GM10266 (cell line): Measurements from ENCODE around the gene MAN1C1.

Experiments
- DNase-seq: peaks from one replicate; pipeline ENCODE4 v3.0.0; 2012; ENCODE audit errors: extremely low spot score
- TF ChIP-seq, protein P1 (sequence below): IDR thresholded peaks from 2 replicates; pipeline ENCODE4 v1.5.1; 2012; ENCODE audit warnings: mild to moderate bottlenecking, low read depth; ENCODE audit not compliant: control insufficient read depth, insufficient read depth; ENCODE audit errors: missing control alignments

MAN1C1 gene

DNA sequence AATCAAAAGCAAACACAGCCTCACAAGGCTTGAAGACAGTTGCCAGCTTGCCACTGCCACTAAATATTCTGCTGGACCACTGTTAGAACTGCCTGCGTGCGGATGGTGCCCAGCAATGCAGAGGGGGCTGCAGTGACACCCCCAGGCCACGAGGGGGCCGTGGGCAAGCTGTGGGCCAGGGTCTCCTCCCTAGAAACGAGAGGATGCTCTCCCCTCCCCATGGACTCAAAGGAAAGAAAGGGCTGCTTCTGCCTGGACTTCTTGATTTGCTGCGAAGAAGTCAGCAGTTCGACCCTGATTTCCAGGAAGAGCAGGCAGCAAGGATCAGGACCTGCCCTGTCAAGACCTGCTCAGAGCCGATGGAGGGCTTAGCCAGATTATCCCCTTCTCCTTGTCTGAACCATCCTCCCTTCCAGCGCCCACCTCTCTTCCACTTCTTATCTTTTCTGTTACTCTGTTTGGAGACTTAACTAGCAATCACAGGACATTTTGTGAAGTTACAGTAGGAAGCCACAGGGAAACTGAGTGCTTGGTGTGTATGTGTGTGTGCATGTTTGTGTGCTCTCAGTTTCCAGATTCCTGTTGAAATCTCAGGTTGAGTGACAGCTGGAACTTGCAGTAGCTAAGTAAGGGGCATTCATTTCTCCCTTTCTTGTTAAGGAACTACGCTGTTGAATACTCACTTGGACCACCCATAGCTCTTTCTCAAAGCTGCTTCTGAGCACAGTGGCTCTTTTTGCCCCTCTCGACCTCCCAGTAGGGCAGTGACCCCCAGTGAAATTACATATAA is 2.7 kb downstream of the MAN1C1 start:
- TF ChIP-seq, protein P1, sequence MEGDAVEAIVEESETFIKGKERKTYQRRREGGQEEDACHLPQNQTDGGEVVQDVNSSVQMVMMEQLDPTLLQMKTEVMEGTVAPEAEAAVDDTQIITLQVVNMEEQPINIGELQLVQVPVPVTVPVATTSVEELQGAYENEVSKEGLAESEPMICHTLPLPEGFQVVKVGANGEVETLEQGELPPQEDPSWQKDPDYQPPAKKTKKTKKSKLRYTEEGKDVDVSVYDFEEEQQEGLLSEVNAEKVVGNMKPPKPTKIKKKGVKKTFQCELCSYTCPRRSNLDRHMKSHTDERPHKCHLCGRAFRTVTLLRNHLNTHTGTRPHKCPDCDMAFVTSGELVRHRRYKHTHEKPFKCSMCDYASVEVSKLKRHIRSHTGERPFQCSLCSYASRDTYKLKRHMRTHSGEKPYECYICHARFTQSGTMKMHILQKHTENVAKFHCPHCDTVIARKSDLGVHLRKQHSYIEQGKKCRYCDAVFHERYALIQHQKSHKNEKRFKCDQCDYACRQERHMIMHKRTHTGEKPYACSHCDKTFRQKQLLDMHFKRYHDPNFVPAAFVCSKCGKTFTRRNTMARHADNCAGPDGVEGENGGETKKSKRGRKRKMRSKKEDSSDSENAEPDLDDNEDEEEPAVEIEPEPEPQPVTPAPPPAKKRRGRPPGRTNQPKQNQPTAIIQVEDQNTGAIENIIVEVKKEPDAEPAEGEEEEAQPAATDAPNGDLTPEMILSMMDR = peak; percentile 65

DNA sequence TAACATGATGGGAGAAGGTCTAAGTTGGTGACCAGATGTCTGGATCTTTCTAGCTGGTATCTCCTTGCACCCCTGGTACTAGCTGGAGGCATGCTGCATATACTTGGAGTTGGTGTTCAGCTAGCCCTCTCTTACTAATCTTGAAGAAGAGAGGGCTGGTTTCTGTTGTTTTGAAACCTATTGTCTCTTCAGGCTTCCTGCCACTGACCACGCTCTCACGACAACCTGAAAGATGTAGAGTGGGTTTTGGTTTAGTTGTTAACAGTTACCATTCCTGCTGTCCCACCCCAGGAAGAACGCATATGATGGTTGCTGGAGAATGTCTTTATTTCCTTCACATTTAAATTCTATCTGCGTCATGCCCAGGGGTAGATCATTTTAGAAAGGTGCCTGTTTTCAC is 3.6 kb downstream of the MAN1C1 start:
- DNase-seq = peak; percentile 61

More for the DNA sequence above, 2.7 kb downstream of the MAN1C1 start:
- peak; percentile 53 for DNase-seq

DNA sequence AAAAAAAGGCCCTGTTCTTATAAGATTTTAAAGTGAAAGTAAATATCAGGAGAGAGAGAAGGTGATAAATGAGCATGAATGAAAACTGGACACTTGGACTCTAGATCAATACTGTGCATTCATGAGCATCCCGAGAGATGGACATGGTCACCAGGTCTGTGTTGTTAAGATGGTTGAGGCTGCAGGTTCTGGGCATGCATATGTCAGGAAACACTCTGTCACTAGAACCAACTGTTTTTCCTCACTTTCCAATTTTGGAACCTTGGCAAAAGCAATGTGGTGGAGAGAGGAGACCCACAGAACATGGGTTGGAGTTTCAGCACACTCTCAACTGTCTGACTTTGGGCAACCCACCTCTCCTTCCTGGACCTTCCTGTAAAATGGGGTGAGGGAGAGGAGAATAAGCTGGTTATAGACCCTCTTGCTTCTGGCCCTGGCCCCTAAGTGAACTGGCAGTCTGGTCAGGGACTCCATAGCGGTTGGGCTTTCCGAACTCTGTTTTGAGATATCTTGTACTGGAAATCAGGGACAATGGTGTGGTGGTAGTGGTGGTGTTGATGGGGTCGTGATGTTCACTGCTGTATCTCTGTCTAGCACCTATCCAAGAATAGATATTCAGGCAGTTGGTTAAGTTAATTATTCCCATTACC is 4.2 kb downstream of the MAN1C1 start:
- TF ChIP-seq, protein P1 = no peak
- DNase-seq = no peak

More for the DNA sequence above, 3.6 kb downstream of the MAN1C1 start:
- TF ChIP-seq, protein P1 = no peak

DNA sequence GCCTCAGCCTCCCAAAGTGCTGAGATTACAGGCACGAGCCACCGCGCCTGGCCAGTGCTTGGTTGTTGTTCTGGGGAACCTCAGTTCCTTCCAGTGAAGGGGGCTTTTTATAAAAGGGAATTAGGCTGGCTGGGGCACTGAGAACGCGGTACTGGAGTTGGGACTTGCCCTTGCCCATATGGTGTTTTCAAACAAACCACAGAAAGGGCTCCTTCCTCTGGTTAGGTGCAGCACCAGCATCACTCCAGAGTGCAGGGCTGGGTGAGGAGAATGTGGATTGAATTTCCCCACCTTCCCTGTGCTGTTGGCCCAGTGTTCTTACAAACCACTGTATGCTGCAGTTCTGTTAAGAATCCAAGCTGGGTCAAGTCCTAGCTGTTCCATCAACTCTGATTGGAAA is 5.3 kb downstream of the MAN1C1 start:
- no peak for DNase-seq
- TF ChIP-seq, protein P1 = no peak

DNA sequence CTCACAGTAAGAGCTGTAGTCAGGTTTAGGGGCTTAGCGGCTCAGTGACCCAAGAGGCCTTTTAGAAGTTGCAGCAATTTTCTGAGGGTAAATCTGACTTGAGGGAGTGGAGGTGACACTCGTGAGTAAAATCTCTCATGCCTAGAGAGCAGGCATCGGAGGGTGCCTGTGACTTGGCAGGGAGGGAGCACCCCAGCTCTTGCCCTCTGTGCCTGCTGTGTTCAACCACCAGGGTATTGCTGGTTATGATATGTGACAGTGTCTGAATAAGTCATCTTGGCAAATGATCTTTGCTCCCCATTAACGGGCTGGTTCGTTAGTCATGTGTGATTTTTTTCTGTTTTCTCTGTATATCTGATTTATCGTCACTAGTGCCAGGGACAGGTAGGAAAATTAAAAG is 5.9 kb downstream of the MAN1C1 start:
- TF ChIP-seq, protein P1 = no peak

DNA sequence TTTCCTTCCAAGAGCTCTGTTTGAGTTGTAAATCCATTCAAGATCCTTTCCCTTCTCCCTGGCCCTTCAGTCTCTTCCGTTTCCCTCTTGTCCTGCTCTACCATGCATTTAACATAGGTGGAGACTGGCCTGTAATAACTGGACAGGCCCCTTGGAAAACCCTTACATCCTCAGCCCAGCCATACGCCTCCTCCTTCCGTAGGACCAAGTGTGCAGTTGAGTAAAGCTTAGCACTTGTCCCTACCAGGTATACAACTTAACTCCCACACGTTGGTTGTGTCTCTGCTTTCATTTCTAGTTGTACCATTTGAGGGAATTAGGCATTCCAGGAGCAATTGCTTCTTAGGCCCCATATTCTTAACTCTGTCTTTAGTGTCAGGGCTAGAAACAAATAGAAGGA is 6.4 kb downstream of the MAN1C1 start:
- TF ChIP-seq, protein P1 = no peak
- DNase-seq = no peak

More for the DNA sequence above, 5.9 kb downstream of the MAN1C1 start:
- DNase-seq = no peak

DNA sequence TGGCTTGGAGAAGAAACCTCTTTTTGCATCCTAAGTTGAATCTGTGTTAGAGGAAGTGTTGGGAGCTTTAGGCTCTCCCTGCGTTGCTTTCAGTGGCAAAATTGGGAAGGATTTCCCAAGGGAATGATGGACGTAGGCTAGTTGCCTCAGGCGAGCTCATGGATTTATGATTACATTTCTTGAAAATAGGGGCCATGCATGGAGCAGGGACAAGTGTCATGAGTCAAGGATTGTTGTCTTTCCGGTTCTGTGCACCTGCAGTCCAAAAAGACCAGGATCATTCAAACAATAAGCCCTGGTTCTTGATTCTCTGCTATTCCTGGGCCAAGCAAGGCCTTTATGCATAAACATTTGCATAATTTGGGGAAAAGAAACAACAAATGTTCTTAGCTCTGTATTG is 7.1 kb downstream of the MAN1C1 start:
- TF ChIP-seq, protein P1 = no peak
- DNase-seq = no peak
